HCT116 (cell line): Measurements from ENCODE around the gene KRTAP26-1.

Source experiments
- CTCF ChIP-seq, 3 experiments: fragments of 200-600 bp in 1 of 3; sonication (generic) in 1 of 3; IDR thresholded peaks in 2 of 3; conservative IDR thresholded peaks in 1 of 3; 2 replicates each; pipeline ENCODE4 v1.5.1; 2012 to 2017; ENCODE audit warnings: low read depth in 2 of 3, low read length in 2 of 3, antibody characterized with exemption in 1 of 3, borderline replicate concordance in 1 of 3, control low read depth in 1 of 3, mild to moderate bottlenecking in 1 of 3, mixed read lengths in 1 of 3, mixed run types in 1 of 3, moderate library complexity in 1 of 3; ENCODE audit not compliant: insufficient read depth in 1 of 3
- EZH2phosphoT487 ChIP-seq: fragments of 200-600 bp; IDR thresholded peaks from 2 replicates; pipeline ENCODE4 v1.6.1; 2018; ENCODE audit warnings: antibody characterized with exemption, borderline replicate concordance
- POLR2A ChIP-seq: IDR thresholded peaks from 2 replicates; pipeline ENCODE4 v1.7.0; 2011; ENCODE audit warnings: borderline replicate concordance; ENCODE audit not compliant: insufficient read depth, insufficient read length; ENCODE audit errors: extremely low read depth
- RAD21 ChIP-seq: IDR thresholded peaks from 2 replicates; pipeline ENCODE4 v1.6.1; 2012; ENCODE audit warnings: low read depth, mild to moderate bottlenecking

GRCh38 chr21:30348506-30348905 is 28.4 kb upstream of the KRTAP26-1 start, which contains the start of gene KRTAP23-1:
- TF ChIP-seq CTCF (IDR thresholded peaks at IDR 0.05 in 2 of 3, conservative IDR thresholded peaks at IDR 0.05 in 1 of 3; ENCODE audit: borderline replicate concordance in 1 of 3, insufficient read depth in 1 of 3, low read depth in 2 of 3, low read length in 2 of 3) (no peak), RAD21 (no peak), EZH2phosphoT487 (no peak), POLR2A (no peak)
